WERI-Rb-1 (cell line): ENCODE data around the gene DIDO1.

Experiments used
- DNase-seq: peaks from one replicate; pipeline ENCODE4 v3.0.0-alpha.2; 2020
- H3K27ac ChIP-seq: fragments of 250-450 bp; sonication (Bioruptor Pico); 2 replicates; pipeline ENCODE4 v1.5.1; 2020; ENCODE audit warnings: mild to moderate bottlenecking, moderate library complexity
- H3K27me3 ChIP-seq: fragments of 250-450 bp; sonication (Bioruptor Pico); 2 replicates; pipeline ENCODE4 v1.5.1; 2021; ENCODE audit warnings: mild to moderate bottlenecking, low read depth, moderate library complexity; ENCODE audit not compliant: insufficient read depth, severe bottlenecking
- H3K36me3 ChIP-seq: fragments of 250-450 bp; sonication (Bioruptor Pico); 2 replicates; pipeline ENCODE4 v1.5.1; 2020; ENCODE audit warnings: mild to moderate bottlenecking, moderate library complexity
- H3K4me3 ChIP-seq: 2 replicates; pipeline ENCODE4 v1.5.1; 2011; ENCODE audit warnings: low read depth, mild to moderate bottlenecking, control low read depth, low read length
- H3K9me3 ChIP-seq: fragments of 250-450 bp; sonication (Bioruptor Pico); 2 replicates; pipeline ENCODE4 v1.5.1; 2021; ENCODE audit warnings: mild to moderate bottlenecking, moderate library complexity; ENCODE audit not compliant: severe bottlenecking
- CTCF ChIP-seq: IDR thresholded peaks from 2 replicates; pipeline ENCODE4 v1.5.1; 2011; ENCODE audit warnings: low read depth, mild to moderate bottlenecking, control low read depth, inconsistent platforms, low read length

DIDO1 gene

GRCh38 chr20:62955519-62956386 is 29.4 kb upstream of the DIDO1 start:
- H3K9me3 ChIP-seq = no peaks in the 10 kb centered on the region
- no peak overlapping the region for H3K27ac ChIP-seq

GRCh38 chr20:62953839-62954703 is 27.8 kb upstream of the DIDO1 start:
- DNase-seq = no peak
- TF ChIP-seq CTCF = no peak
- H3K9me3 ChIP-seq = no peaks in the 10 kb centered on the region
- no peak overlapping the region for H3K4me3 ChIP-seq
- H3K36me3 ChIP-seq = peaks cover 17% of the 10 kb centered on the region
- H3K27me3 ChIP-seq = no peaks in the 10 kb centered on the region
- no peak overlapping the region for H3K27ac ChIP-seq

More at GRCh38 chr20:62955519-62956386, 29.4 kb upstream of the DIDO1 start:
- Histone ChIP-seq H3K27me3 (no peaks in the 10 kb centered on the region), H3K4me3 (no peak overlapping the region), H3K36me3 (peaks cover under 1% of the 10 kb centered on the region; the same call in 1 of the 2 replicates)
- no peak for DNase-seq
- no peak for TF ChIP-seq CTCF

- no peak for TF ChIP-seq CTCF
- H3K27me3 ChIP-seq = no peaks in the 10 kb centered on the region
- no peak overlapping the region for H3K4me3 ChIP-seq
- H3K36me3 ChIP-seq = peaks cover 22% of the 10 kb centered on the region
- H3K27ac ChIP-seq = no peak overlapping the region
- DNase-seq = no peak
- H3K9me3 ChIP-seq = no peaks in the 10 kb centered on the region
Measured at GRCh38 chr20:62952968-62953838, 26.9 kb upstream of the DIDO1 start.

GRCh38 chr20:62952373-62952967 is 26.2 kb upstream of the DIDO1 start, which contains the start of gene SLC17A9:
Gene SLC17A9 (plus strand): TSS chr20:62952709. CDS start chr20:62952831, 122 bp downstream.
- Histone ChIP-seq H3K4me3 (no peak within 1 kb of the TSS), H3K36me3 (peaks cover 29% of the 10 kb centered on the region), H3K27me3 (no peaks in the 10 kb centered on the region), H3K27ac (no peak within 1 kb of the TSS), H3K9me3 (no peaks in the 10 kb centered on the region)
- TF ChIP-seq CTCF = no peak
- DNase-seq = no peak

GRCh38 chr20:62951896-62952372 is 25.6 kb upstream of the DIDO1 start:
- Histone ChIP-seq H3K4me3 (no peak overlapping the region), H3K36me3 (peaks cover 32% of the 10 kb centered on the region), H3K27ac (no peak overlapping the region), H3K27me3 (no peaks in the 10 kb centered on the region), H3K9me3 (no peaks in the 10 kb centered on the region)
- no peak for TF ChIP-seq CTCF
- no peak for DNase-seq
